ENCODE data around the gene CRACR2A. TPM values are rescaled to one million over a fixed set of nuclear protein-coding genes. Genes with fewer than 3 reads are reported as not detected.

CRACR2A gene
- total and polyA plus RNA-seq, 3 donors from 2014 or later = 3.1 to 5.0 (median 4.0) TPM

- H3K27ac ChIP-seq = no peak overlapping the region
- no peaks in the 10 kb centered on the region for H3K4me1 ChIP-seq
- H3K36me3 ChIP-seq (ENCODE audit: low read depth, missing control alignments) = no peaks in the 10 kb centered on the region
- H3K27me3 ChIP-seq = no peaks in the 10 kb centered on the region
- DNase-seq = no peak
- intact Hi-C loops (cut with DNase I; ENCODE audit: low total_unique reads) = no loop called here
- no peak overlapping the region for H3K4me3 ChIP-seq
- TF ChIP-seq CTCF (IDR thresholded peaks at IDR 0.05) (no peak), POLR2A (IDR thresholded peaks at IDR 0.05) (no peak)
- WGBS, 2 donors = 78 to 92% methylated on average over 1 of the region's 1 CpG
- H3K9me3 ChIP-seq = no peaks in the 10 kb centered on the region
Measured at GRCh38 chr12:3715999-3716398, 36.9 kb downstream of the CRACR2A start.

- Histone ChIP-seq H3K36me3 (ENCODE audit: low read depth, missing control alignments) (no peaks in the 10 kb centered on the region), H3K27ac (no peak overlapping the region), H3K4me1 (no peaks in the 10 kb centered on the region), H3K9me3 (no peaks in the 10 kb centered on the region), H3K4me3 (no peak overlapping the region), H3K27me3 (no peaks in the 10 kb centered on the region)
- WGBS, 2 donors = 97 to 100% methylated on average over 2 of the region's 2 CpGs
- TF ChIP-seq CTCF (IDR thresholded peaks at IDR 0.05) (no peak), POLR2A (IDR thresholded peaks at IDR 0.05) (no peak)
- intact Hi-C loops (cut with DNase I; ENCODE audit: low total_unique reads) = no loop called here
- no peak for DNase-seq
Measured at GRCh38 chr12:3713947-3714346, 39.0 kb downstream of the CRACR2A start.

GRCh38 chr12:3713483-3713882, 39.4 kb downstream of the CRACR2A start:
- WGBS, 2 donors = 74 to 85% methylated on average over 4 of the region's 4 CpGs
- Histone ChIP-seq H3K4me3 (no peak overlapping the region), H3K9me3 (no peaks in the 10 kb centered on the region), H3K36me3 (ENCODE audit: low read depth, missing control alignments) (no peaks in the 10 kb centered on the region), H3K4me1 (no peaks in the 10 kb centered on the region), H3K27ac (no peak overlapping the region), H3K27me3 (no peaks in the 10 kb centered on the region)
- no peak for TF ChIP-seq CTCF (IDR thresholded peaks at IDR 0.05)
- DNase-seq = no peak
- intact Hi-C loops (cut with DNase I; ENCODE audit: low total_unique reads) = no loop called here

- Histone ChIP-seq H3K4me3 (no peak overlapping the region), H3K9me3 (no peaks in the 10 kb centered on the region), H3K4me1 (no peaks in the 10 kb centered on the region), H3K27me3 (no peaks in the 10 kb centered on the region), H3K36me3 (ENCODE audit: low read depth, missing control alignments) (no peaks in the 10 kb centered on the region), H3K27ac (no peak overlapping the region)
- WGBS, 2 donors = 75 to 81% methylated on average over 3 of the region's 3 CpGs
- TF ChIP-seq CTCF (IDR thresholded peaks at IDR 0.05) = no peak
- no peak for TF ChIP-seq POLR2A (IDR thresholded peaks at IDR 0.05)
- intact Hi-C loops (cut with DNase I; ENCODE audit: low total_unique reads) = no loop called here
- DNase-seq = no peak
Measured at GRCh38 chr12:3712209-3712992, 40.5 kb downstream of the CRACR2A start.

GRCh38 chr12:3705354-3705675, 47.6 kb downstream of the CRACR2A start:
- Histone ChIP-seq H3K4me3 (no peak overlapping the region), H3K27me3 (no peaks in the 10 kb centered on the region), H3K9me3 (no peaks in the 10 kb centered on the region), H3K4me1 (no peaks in the 10 kb centered on the region), H3K27ac (peak overlapping the region in 1 of 2 donors; percentile 71), H3K36me3 (ENCODE audit: low read depth, missing control alignments) (no peaks in the 10 kb centered on the region)
- no peak for TF ChIP-seq POLR2A (IDR thresholded peaks at IDR 0.05)
- TF ChIP-seq CTCF (IDR thresholded peaks at IDR 0.05) = no peak
- no peak for DNase-seq
- WGBS, 2 donors = 77 to 78% methylated on average over 4 of the region's 4 CpGs
- intact Hi-C loops (cut with DNase I; ENCODE audit: low total_unique reads) = no loop called here
